Trophoblast cell (in vitro differentiated cells and primary cell): ENCODE measurements around the gene RNF168.

Experiments
- DNase-seq, 2 donors: peaks; one replicate each; pipeline ENCODE4 v3.0.0-alpha.2; 2016
- H2AFZ ChIP-seq: 2 replicates; pipeline ENCODE4 v1.6.1; 2013; ENCODE audit warnings: low read length, moderate library complexity, mild to moderate bottlenecking; ENCODE audit not compliant: insufficient read depth, poor library complexity
- H2AK5ac ChIP-seq: 2 replicates; pipeline ENCODE4 v1.6.1; 2013; ENCODE audit warnings: mild to moderate bottlenecking, low read length
- H2BK120ac ChIP-seq: 2 replicates; pipeline ENCODE4 v1.6.1; 2013; ENCODE audit warnings: low read length, mild to moderate bottlenecking, moderate library complexity; ENCODE audit not compliant: insufficient read depth, poor library complexity
- H2BK12ac ChIP-seq: 2 replicates; pipeline ENCODE4 v1.6.1; 2013; ENCODE audit warnings: mild to moderate bottlenecking, low read length, moderate library complexity
- H2BK5ac ChIP-seq: 2 replicates; pipeline ENCODE4 v1.6.1; 2013; ENCODE audit warnings: low read length, low read depth, moderate library complexity, mild to moderate bottlenecking; ENCODE audit not compliant: poor library complexity
- H3K14ac ChIP-seq: 2 replicates; pipeline ENCODE4 v1.6.1; 2013; ENCODE audit warnings: mild to moderate bottlenecking, low read length
- H3K18ac ChIP-seq: 2 replicates; pipeline ENCODE4 v1.6.1; 2013; ENCODE audit warnings: mild to moderate bottlenecking, low read length
- H3K23ac ChIP-seq: 2 replicates; pipeline ENCODE4 v1.6.1; 2013; ENCODE audit warnings: low read length
- H3K27ac ChIP-seq: 2 replicates; pipeline ENCODE4 v1.5.1; 2013; ENCODE audit warnings: low read depth, mild to moderate bottlenecking, inconsistent platforms, low read length, moderate library complexity
- H3K27me3 ChIP-seq: 2 replicates; pipeline ENCODE4 v1.6.1; 2013; ENCODE audit warnings: inconsistent platforms, mild to moderate bottlenecking, low read length, moderate library complexity; ENCODE audit not compliant: insufficient read depth
- H3K36me3 ChIP-seq, 2 experiments: 1 replicate in 1 of 2; 2 replicates in 1 of 2; pipeline ENCODE4 v1.6.1; 2013; ENCODE audit warnings: low read length in 2 of 2, mild to moderate bottlenecking in 2 of 2, moderate library complexity in 1 of 2; ENCODE audit not compliant: insufficient read depth in 2 of 2, control insufficient read depth in 1 of 2
- H3K4ac ChIP-seq: 2 replicates; pipeline ENCODE4 v1.6.1; 2013; ENCODE audit warnings: low read depth, mild to moderate bottlenecking, low read length, moderate library complexity
- H3K4me1 ChIP-seq, 2 experiments: 1 replicate in 1 of 2; 2 replicates in 1 of 2; pipeline ENCODE4 v1.6.1; 2013; ENCODE audit warnings: low read length in 2 of 2, mild to moderate bottlenecking in 2 of 2, moderate library complexity in 1 of 2; ENCODE audit not compliant: insufficient read depth in 2 of 2, control insufficient read depth in 1 of 2
- H3K4me2 ChIP-seq: 2 replicates; pipeline ENCODE4 v1.6.1; 2013; ENCODE audit warnings: inconsistent platforms, mild to moderate bottlenecking, low read length, moderate library complexity
- H3K4me3 ChIP-seq: 2 replicates; pipeline ENCODE4 v1.5.1; 2013; ENCODE audit warnings: mild to moderate bottlenecking, low read depth, low read length, inconsistent platforms
- H3K79me1 ChIP-seq: one replicate; pipeline ENCODE4 v1.6.1; 2013; ENCODE audit warnings: low read length
- H3K79me2 ChIP-seq: 2 replicates; pipeline ENCODE4 v1.6.1; 2013; ENCODE audit warnings: low read length, mild to moderate bottlenecking; ENCODE audit not compliant: control insufficient read depth, insufficient read depth, poor library complexity
- H3K9ac ChIP-seq: 2 replicates; pipeline ENCODE4 v1.6.1; 2013; ENCODE audit warnings: mild to moderate bottlenecking, low read length
- H3K9me3 ChIP-seq: 2 replicates; pipeline ENCODE4 v1.6.1; 2013; ENCODE audit warnings: low read depth, mild to moderate bottlenecking, control low read depth, inconsistent platforms, low read length; ENCODE audit not compliant: insufficient read depth
- H4K12ac ChIP-seq: 2 replicates; pipeline ENCODE4 v1.6.1; 2013; ENCODE audit warnings: low read depth, mild to moderate bottlenecking, low read length, moderate library complexity
- H4K8ac ChIP-seq: 2 replicates; pipeline ENCODE4 v1.6.1; 2013; ENCODE audit warnings: low read depth, mild to moderate bottlenecking, low read length, moderate library complexity
- H4K91ac ChIP-seq: one replicate; pipeline ENCODE4 v1.6.1; 2013; ENCODE audit warnings: low read depth, mild to moderate bottlenecking, low read length, moderate library complexity
- WGBS: extraction: QIAGEN DNeasy Blood & Tissue Kit; methylation state at CpG from one replicate; pipeline ENCODE4 v1.1.7; 2013; ENCODE audit warnings: missing lambda C conversion rate; ENCODE audit not compliant: insufficient read length, insufficient coverage; ENCODE audit errors: extremely low coverage; 5-methylcytosine and 5-hydroxymethylcytosine counted together

The RNF168 gene

GRCh38 chr3:196547067-196547466, 43.5 kb upstream of the RNF168 start:
- Histone ChIP-seq H2BK12ac (no peak overlapping the region), H3K9ac (no peak overlapping the region), H2BK120ac (no peak overlapping the region), H3K4ac (no peak overlapping the region), H4K91ac (no peak overlapping the region), H3K27me3 (no peaks in the 10 kb centered on the region), H2BK5ac (no peak overlapping the region), H3K14ac (no peak overlapping the region), H2AK5ac (no peak overlapping the region), H3K4me1 (no peaks in the 10 kb centered on the region), H3K9me3 (peaks cover 7% of the 10 kb centered on the region), H3K79me1 (no peaks in the 10 kb centered on the region), H3K4me3 (no peak overlapping the region), H4K12ac (no peak overlapping the region), H3K23ac (no peak overlapping the region), H3K18ac (no peak overlapping the region), H3K27ac (no peak overlapping the region), H4K8ac (no peak overlapping the region), H3K36me3 (no peaks in the 10 kb centered on the region), H2AFZ (no peak overlapping the region), H3K79me2 (no peaks in the 10 kb centered on the region), H3K4me2 (no peak overlapping the region)
- no peak for DNase-seq
- WGBS = no CpG with 5 or more reads among the region's 2 CpGs

DNA sequence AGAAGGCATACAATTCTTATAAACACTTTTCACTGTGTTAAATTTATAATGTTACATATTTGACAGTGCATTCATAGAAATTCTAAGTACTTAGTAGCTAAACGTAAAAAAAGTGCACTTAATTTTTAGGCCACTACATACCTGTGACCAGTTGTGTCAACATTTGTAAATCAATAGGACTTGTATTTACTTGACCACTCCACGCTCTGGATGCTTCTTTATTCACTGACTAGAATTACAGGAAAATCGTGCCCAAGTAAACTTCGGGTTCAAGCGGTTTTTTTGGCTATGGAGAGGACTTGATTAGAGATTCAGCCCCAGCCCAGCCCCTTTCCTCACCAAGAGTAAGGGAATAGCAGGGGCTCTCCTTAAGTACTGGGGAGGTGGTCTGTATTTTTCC, 43.0 kb upstream of the RNF168 start:
- no peak overlapping the region for H3K4me2 ChIP-seq
- WGBS = no CpG with 5 or more reads among the region's 5 CpGs

GRCh38 chr3:196544491-196544992, 41.0 kb upstream of the RNF168 start:
- H3K9ac ChIP-seq = no peak overlapping the region
- DNase-seq = no peak
- H3K27me3 ChIP-seq = no peaks in the 10 kb centered on the region
- no CpG with 5 or more reads among the region's 2 CpGs for WGBS
- no peak overlapping the region for H3K4me2 ChIP-seq
- no peak overlapping the region for H2BK12ac ChIP-seq
- no peak overlapping the region for H3K4me3 ChIP-seq
- H3K14ac ChIP-seq = no peak overlapping the region
- H4K91ac ChIP-seq = no peak overlapping the region
- no peak overlapping the region for H3K27ac ChIP-seq
- no peaks in the 10 kb centered on the region for H3K4me1 ChIP-seq
- H2AFZ ChIP-seq = no peak overlapping the region
- no peak overlapping the region for H2BK120ac ChIP-seq
- H3K4ac ChIP-seq = no peak overlapping the region
- H4K12ac ChIP-seq = no peak overlapping the region
- H3K9me3 ChIP-seq = peaks cover 3% of the 10 kb centered on the region
- no peaks in the 10 kb centered on the region for H3K79me2 ChIP-seq
- no peaks in the 10 kb centered on the region for H3K79me1 ChIP-seq
- no peak overlapping the region for H3K18ac ChIP-seq
- no peaks in the 10 kb centered on the region for H3K36me3 ChIP-seq
- no peak overlapping the region for H3K23ac ChIP-seq
- no peak overlapping the region for H2AK5ac ChIP-seq
- H2BK5ac ChIP-seq = no peak overlapping the region
- H4K8ac ChIP-seq = no peak overlapping the region

More for the DNA sequence above, 43.0 kb upstream of the RNF168 start:
- H4K12ac ChIP-seq = no peak overlapping the region
- no peak overlapping the region for H2BK12ac ChIP-seq
- no peaks in the 10 kb centered on the region for H3K79me2 ChIP-seq
- no peaks in the 10 kb centered on the region for H3K27me3 ChIP-seq
- H3K14ac ChIP-seq = no peak overlapping the region
- peaks cover 7% of the 10 kb centered on the region for H3K9me3 ChIP-seq
- no peak overlapping the region for H2AK5ac ChIP-seq
- no peak overlapping the region for H2BK120ac ChIP-seq
- DNase-seq = no peak
- H2AFZ ChIP-seq = no peak overlapping the region
- no peak overlapping the region for H3K18ac ChIP-seq
- no peak overlapping the region for H4K91ac ChIP-seq
- H3K23ac ChIP-seq = no peak overlapping the region
- H3K79me1 ChIP-seq = no peaks in the 10 kb centered on the region
- no peak overlapping the region for H3K4ac ChIP-seq
- no peak overlapping the region for H3K4me3 ChIP-seq
- no peaks in the 10 kb centered on the region for H3K36me3 ChIP-seq
- no peak overlapping the region for H4K8ac ChIP-seq
- H2BK5ac ChIP-seq = no peak overlapping the region
- H3K27ac ChIP-seq = no peak overlapping the region
- no peaks in the 10 kb centered on the region for H3K4me1 ChIP-seq
- H3K9ac ChIP-seq = no peak overlapping the region

DNA sequence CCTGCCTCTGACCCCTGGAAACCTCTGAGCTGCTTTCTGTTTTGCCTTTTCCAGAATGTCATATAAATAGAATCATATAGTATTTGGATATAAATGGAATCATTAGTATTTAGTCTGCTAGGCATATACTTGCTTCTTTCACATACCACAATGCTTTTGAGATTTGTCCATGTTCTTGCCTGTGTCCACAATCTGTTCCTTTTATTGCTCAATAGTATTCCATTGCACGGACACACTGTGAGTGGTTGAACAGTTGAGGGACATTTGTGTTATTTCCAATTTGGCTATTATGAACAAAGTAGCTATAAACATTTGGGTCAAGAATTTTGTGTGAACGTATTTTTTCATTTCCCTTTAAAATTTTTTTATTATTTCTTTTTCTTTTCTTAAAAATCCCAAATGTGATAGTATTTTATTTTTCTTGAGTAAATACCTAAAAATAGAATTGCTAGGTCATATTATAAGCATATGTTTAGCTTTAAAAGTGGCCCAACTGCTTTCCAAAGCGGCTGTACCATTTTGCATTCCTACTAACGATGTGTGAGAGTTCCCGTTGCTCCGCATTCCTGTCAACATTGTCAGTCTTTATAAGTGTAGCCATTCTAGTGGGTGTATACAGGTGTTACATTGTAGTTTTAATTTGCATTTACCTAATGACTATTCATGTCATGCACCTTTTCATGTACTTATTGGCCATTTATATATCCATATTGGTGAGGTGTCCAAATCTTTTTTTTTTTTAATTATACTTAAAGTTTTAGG, 38.3 kb upstream of the RNF168 start:
- DNase-seq = peak; percentile 77 to 86
- WGBS = no CpG with 5 or more reads among the region's 6 CpGs
- no peak overlapping the region for H4K8ac ChIP-seq
- no peaks in the 10 kb centered on the region for H3K4me1 ChIP-seq
- H3K27me3 ChIP-seq = no peaks in the 10 kb centered on the region
- no peak overlapping the region for H3K27ac ChIP-seq
- no peaks in the 10 kb centered on the region for H3K36me3 ChIP-seq
- H3K18ac ChIP-seq = no peak overlapping the region
- no peak overlapping the region for H2BK5ac ChIP-seq
- H2BK120ac ChIP-seq = no peak overlapping the region
- H3K4me2 ChIP-seq = no peak overlapping the region
- H3K4me3 ChIP-seq = no peak overlapping the region
- H3K14ac ChIP-seq = no peak overlapping the region
- no peak overlapping the region for H3K4ac ChIP-seq
- no peak overlapping the region for H3K9ac ChIP-seq
- no peak overlapping the region for H4K91ac ChIP-seq
- no peak overlapping the region for H2AK5ac ChIP-seq
- H2BK12ac ChIP-seq = no peak overlapping the region
- H2AFZ ChIP-seq = no peak overlapping the region
- H3K9me3 ChIP-seq = no peaks in the 10 kb centered on the region
- H3K79me1 ChIP-seq = no peaks in the 10 kb centered on the region
- no peak overlapping the region for H3K23ac ChIP-seq
- H4K12ac ChIP-seq = no peak overlapping the region
- H3K79me2 ChIP-seq = no peaks in the 10 kb centered on the region
